ENCODE data around the gene HLTF. TPM values are rescaled to one million over a fixed set of nuclear protein-coding genes. Genes with fewer than 3 reads are reported as not detected.

HLTF gene
- total RNA-seq, 6 donors from 2014 or later = 14.1 to 26.2 (median 19.0) TPM

- 73 to 76% methylated on average over 3 of the region's 3 CpGs for WGBS, 2 donors
- Histone ChIP-seq H3K27me3 (no peaks in the 10 kb centered on the region), H3K4me1 (peaks cover 0 to 14% (median 2%) of the 10 kb centered on the region in 4 donors), H3K4me3 (no peak overlapping the region), H3K9me3 (no peaks in the 10 kb centered on the region), H3K27ac (no peak overlapping the region), H3K36me3 (peaks cover 8 to 41% (median 21%) of the 10 kb centered on the region in 4 donors)
- ATAC-seq (ENCODE audit: low FRiP score in 2 of 2) = no peak
- TF ChIP-seq POLR2AphosphoS5 (IDR thresholded peaks at IDR 0.05) (no peak), EP300 (IDR thresholded peaks at IDR 0.05) (no peak), POLR2A (IDR thresholded peaks at IDR 0.05) (no peak), CTCF (IDR thresholded peaks at IDR 0.05) (no peak)
- no peak for DNase-seq
Observed at GRCh38 chr3:149015393-149015792, 70.9 kb downstream of the HLTF start.

- H3K36me3 ChIP-seq = peaks cover 12 to 57% (median 35%) of the 10 kb centered on the region in 4 donors
- H3K27ac ChIP-seq = no peak overlapping the region
- no peak overlapping the region for H3K4me3 ChIP-seq
- no peaks in the 10 kb centered on the region for H3K9me3 ChIP-seq
- DNase-seq (no peak), ATAC-seq (ENCODE audit: low FRiP score in 2 of 2) (no peak)
- H3K4me1 ChIP-seq = peaks cover 0 to 18% (median 2%) of the 10 kb centered on the region in 4 donors
- WGBS, 2 donors = 92 to 98% methylated on average over 6 of the region's 6 CpGs
- H3K27me3 ChIP-seq = no peaks in the 10 kb centered on the region
- TF ChIP-seq POLR2A (IDR thresholded peaks at IDR 0.05) = no peak
- TF ChIP-seq POLR2AphosphoS5 (IDR thresholded peaks at IDR 0.05) = no peak
- no peak for TF ChIP-seq CTCF (IDR thresholded peaks at IDR 0.05)
- no peak for TF ChIP-seq EP300 (IDR thresholded peaks at IDR 0.05)
Observed at GRCh38 chr3:149013726-149014125, 72.6 kb downstream of the HLTF start.

- H3K36me3 ChIP-seq = peaks cover 12 to 72% (median 38%) of the 10 kb centered on the region in 4 donors
- 69 to 96% methylated on average over 5 of the region's 5 CpGs for WGBS, 2 donors
Observed at GRCh38 chr3:149011676-149012075, 74.7 kb downstream of the HLTF start.

GRCh38 chr3:149010966-149011365, 75.4 kb downstream of the HLTF start:
- H3K4me3 ChIP-seq = no peak overlapping the region
- H3K9me3 ChIP-seq = no peaks in the 10 kb centered on the region
- ATAC-seq (ENCODE audit: low FRiP score in 2 of 2) (no peak), DNase-seq (no peak)
- no peak for TF ChIP-seq POLR2AphosphoS5 (IDR thresholded peaks at IDR 0.05)
- TF ChIP-seq CTCF (IDR thresholded peaks at IDR 0.05) = no peak
- TF ChIP-seq POLR2A (IDR thresholded peaks at IDR 0.05) = no peak
- no peak for TF ChIP-seq EP300 (IDR thresholded peaks at IDR 0.05)
- H3K36me3 ChIP-seq = peaks cover 12 to 71% (median 38%) of the 10 kb centered on the region in 4 donors
- no peak overlapping the region for H3K27ac ChIP-seq
- peaks cover 0 to 11% (median 0%) of the 10 kb centered on the region in 4 donors for H3K4me1 ChIP-seq
- H3K27me3 ChIP-seq = no peaks in the 10 kb centered on the region
- WGBS, 2 donors = 67 to 78% methylated on average over 2 of the region's 2 CpGs

More at GRCh38 chr3:149011676-149012075, 74.7 kb downstream of the HLTF start:
- ATAC-seq (ENCODE audit: low FRiP score in 2 of 2) (no peak), DNase-seq (no peak)
- Histone ChIP-seq H3K9me3 (no peaks in the 10 kb centered on the region), H3K27ac (no peak overlapping the region), H3K4me1 (peaks cover 0 to 14% (median under 1%) of the 10 kb centered on the region in 4 donors), H3K4me3 (no peak overlapping the region), H3K27me3 (no peaks in the 10 kb centered on the region)
- TF ChIP-seq POLR2A (IDR thresholded peaks at IDR 0.05) (no peak), EP300 (IDR thresholded peaks at IDR 0.05) (no peak), POLR2AphosphoS5 (IDR thresholded peaks at IDR 0.05) (no peak), CTCF (IDR thresholded peaks at IDR 0.05) (no peak)

GRCh38 chr3:149010504-149010951, 75.8 kb downstream of the HLTF start:
- no peaks in the 10 kb centered on the region for H3K9me3 ChIP-seq
- H3K4me1 ChIP-seq = peaks cover 0 to 11% (median 0%) of the 10 kb centered on the region in 4 donors
- no peak for ATAC-seq (ENCODE audit: low FRiP score in 2 of 2)
- no peak for DNase-seq
- H3K27me3 ChIP-seq = no peaks in the 10 kb centered on the region
- H3K4me3 ChIP-seq = no peak overlapping the region
- 79 to 80% methylated on average over 6 of the region's 6 CpGs for WGBS, 2 donors
- H3K27ac ChIP-seq = peak overlapping the region in 1 of 4 donors; percentile 20
- TF ChIP-seq EP300 (IDR thresholded peaks at IDR 0.05) (no peak), CTCF (IDR thresholded peaks at IDR 0.05) (no peak), POLR2A (IDR thresholded peaks at IDR 0.05) (no peak), POLR2AphosphoS5 (IDR thresholded peaks at IDR 0.05) (no peak)
- H3K36me3 ChIP-seq = peaks cover 12 to 72% (median 38%) of the 10 kb centered on the region in 4 donors
